Heart left ventricle (tissue), 16 donors: ENCODE measurements around the gene TMBIM4. TPM values are rescaled to one million over a fixed set of nuclear protein-coding genes. Genes with fewer than 3 reads are reported as not detected.
A peak's percentile ranks its signal among the peaks of the same experiment; 100 is the strongest.

Experiments
- ATAC-seq, 4 donors: fragments of 200-7000 bp; cut with Tn5 transposase; one replicate each; pipeline ENCODE4 v1.9.1; 2020 to 2022; ENCODE audit warnings: moderate library complexity in 4 of 4, mild to moderate bottlenecking in 3 of 4, moderate number of reproducible peaks in 1 of 4
- DNase-seq, 5 donors: peaks; one replicate each; pipeline ENCODE4 v3.0.0-alpha.2; 2020
- H3K27ac ChIP-seq, 12 donors: fragments of 200-600 bp; sonication (generic) in 4 of 12; one replicate each; pipeline versions ENCODE4 v1.5.0 to v1.8.0; 2016 to 2022; ENCODE audit warnings: mild to moderate bottlenecking in 2 of 12
- H3K27me3 ChIP-seq, 9 donors: fragments of 200-600 bp; sonication (generic) in 2 of 9; one replicate each; pipeline versions ENCODE4 v1.5.1 to v1.8.0; 2016 to 2022; ENCODE audit warnings: mild to moderate bottlenecking in 3 of 9
- H3K36me3 ChIP-seq, 9 donors: fragments of 200-600 bp; sonication (generic) in 2 of 9; one replicate each; pipeline versions ENCODE4 v1.5.0 to v1.8.0; 2018 to 2022; ENCODE audit warnings: mild to moderate bottlenecking in 2 of 9
- H3K4me1 ChIP-seq, 12 donors: fragments of 200-600 bp; sonication (generic) in 4 of 12; one replicate each; pipeline versions ENCODE4 v1.5.0 to v1.8.0; 2016 to 2022; ENCODE audit warnings: mild to moderate bottlenecking in 3 of 12
- H3K4me3 ChIP-seq, 12 donors: fragments of 200-600 bp; sonication (generic) in 4 of 12; one replicate each; pipeline versions ENCODE4 v1.5.0 to v1.8.0; 2017 to 2022; ENCODE audit warnings: mild to moderate bottlenecking in 9 of 12, moderate library complexity in 4 of 12
- H3K9me3 ChIP-seq, 12 donors: fragments of 200-600 bp; sonication (generic) in 4 of 12; one replicate each; pipeline versions ENCODE4 v1.5.0 to v1.8.0; 2016 to 2022; ENCODE audit warnings: mild to moderate bottlenecking in 1 of 12
- CTCF ChIP-seq, 12 donors: fragments of 200-600 bp; sonication (generic) in 4 of 12; IDR thresholded peaks; one replicate each; pipeline versions ENCODE4 v1.5.0 to v1.8.0; 2018 to 2022; ENCODE audit warnings: antibody characterized with exemption in 12 of 12, mild to moderate bottlenecking in 5 of 12
- POLR2A ChIP-seq, 2 donors: fragments of 450-650 bp; IDR thresholded peaks; one replicate each; pipeline ENCODE4 v1.6.1; 2017; ENCODE audit warnings: antibody characterized with exemption in 2 of 2, mild to moderate bottlenecking in 2 of 2, moderate library complexity in 2 of 2
- WGBS, 4 donors: extraction: QIAGEN DNeasy Blood & Tissue Kit in 2 of 4; methylation state at CpG; one replicate each; pipeline versions ENCODE4 v1.1.5 to v1.1.7; 2013 to 2018; 5-methylcytosine and 5-hydroxymethylcytosine counted together
- intact Hi-C, 10 donors: fragments of 100-400 bp; cut with DNase I; formaldehyde crosslinking; loops; one replicate each; pipeline versions ENCODE4 v1.11.1 to v1.14.2; 2022
- polyA plus RNA-seq, 2 donors: library from polyadenylated mRNA; stranded (reverse); fragments of 200-250 nt; gene quantifications; one replicate each; pipeline ENCODE4 v1.2.3, GENCODE V29; 2013
- total RNA-seq, 9 donors: library from RNA; depleted of rRNA in 2 of 9; stranded (reverse); fragments of >200 nt in 2 of 9; fragmentation: NEBNext Ultra II Directional in 3 of 9; extraction: Animal tissue kit (Norgen Biotek cat#: 25700) in 3 of 9; gene quantifications; one replicate each; pipeline versions ENCODE4 v1.1.0 to v1.2.4, GENCODE V29; 2016 to 2023
- donor health status: ischemic (EF 13 %, LVEDD 7.1; RV severe dilation, severe dysfunction).
- donor health status: healthy with polysubstance abuse.
- donor health status: DM: no; HTN: yes; CAD: no.
- donor health status: DM: no; HTN: no; CAD: no.
- donor health status: ischemic (EF 25% LVEDD 6.9; RV normal size, moderate dysfunction).
- donor health status: ischemic (EF 25% LVEDD 5.7; RV mildly dilated, moderate dysfunction).
- donor health status: healthy.
- donor health status: DM: yes; HTN: yes; CAD: no.
- donor health status: ischemic (EF 35%, LVEDD 5.7; RV mildly dilated, moderate dysfunction).
- donor health status: nonischemic (EF 11% LVEDD 7.7; RV severe dilation, severe dysfunction).
- donor health status: DM: yes; HTN: yes; CAD: no.
- donor health status: PGD.
- donor health status: ischemic (EF 29% LVEDD 5.4; RV normal size, mild dysfunction).
- donor health status: nonischemic (EF 23%, LVEDD 6.1; RV moderate dilation, normal function).

TMBIM4 gene
- total and polyA plus RNA-seq, 11 donors: 52.2 to 131 (median 86.2) TPM

- Histone ChIP-seq H3K27ac (peak overlapping the region in 1 of 12 donors; percentile 11), H3K4me1 (peaks cover 0 to 40% (median 27%) of the 10 kb centered on the region in 12 donors), H3K9me3 (no peaks in the 10 kb centered on the region), H3K36me3 (peaks cover 0 to 63% (median 56%) of the 10 kb centered on the region in 9 donors), H3K4me3 (no peak overlapping the region), H3K27me3 (no peaks in the 10 kb centered on the region)
- WGBS, 4 donors: 21 to 42% (median 35%) methylated on average over 1 of the region's 1 CpG
- TF ChIP-seq CTCF (IDR thresholded peaks at IDR 0.05) (no peak), POLR2A (IDR thresholded peaks at IDR 0.05) (no peak)
- ATAC-seq (no peak), DNase-seq (no peak)
- intact Hi-C loops: loop anchor here in 1 of 10 donors (10.0 kb wide), 1 partner anchor 277 kb away; no protein-coding TSS in a partner anchor
These were observed 42.1 kb downstream of the TMBIM4 start for GRCh38 chr12:66127650-66128049.

GRCh38 chr12:66120477-66120876 lies 49.3 kb downstream of the TMBIM4 start:
- H3K27ac ChIP-seq: no peak overlapping the region
- H3K9me3 ChIP-seq: no peaks in the 10 kb centered on the region
- H3K27me3 ChIP-seq: no peaks in the 10 kb centered on the region
- no peaks in the 10 kb centered on the region for H3K4me1 ChIP-seq
- H3K4me3 ChIP-seq: no peak overlapping the region
- peaks cover 0 to 55% (median 49%) of the 10 kb centered on the region in 9 donors for H3K36me3 ChIP-seq
- 78 to 84% (median 80%) methylated on average over 1 of the region's 1 CpG for WGBS, 4 donors
- no peak for DNase-seq
- ATAC-seq: no peak
- intact Hi-C loops: loop anchor here in 1 of 10 donors (10.0 kb wide), 1 partner anchor 284 kb away; no protein-coding TSS in a partner anchor
- TF ChIP-seq POLR2A (IDR thresholded peaks at IDR 0.05) (no peak), CTCF (IDR thresholded peaks at IDR 0.05) (no peak)

GRCh38 chr12:66119870-66120241 lies 49.9 kb downstream of the TMBIM4 start:
- no peak for TF ChIP-seq POLR2A (IDR thresholded peaks at IDR 0.05)
- no peak for TF ChIP-seq CTCF (IDR thresholded peaks at IDR 0.05)
- H3K36me3 ChIP-seq: peaks cover 0 to 49% (median 42%) of the 10 kb centered on the region in 9 donors
- H3K9me3 ChIP-seq: no peaks in the 10 kb centered on the region
- intact Hi-C loops: loop anchor here in 2 of 10 donors (10.0 kb wide), 2 partner anchors 285 to 1225 kb away; no protein-coding TSS in a partner anchor
- H3K27ac ChIP-seq: no peak overlapping the region
- ATAC-seq: no peak
- 96 to 98% (median 97%) methylated on average over 1 of the region's 1 CpG for WGBS, 4 donors
- no peaks in the 10 kb centered on the region for H3K27me3 ChIP-seq
- H3K4me1 ChIP-seq: no peaks in the 10 kb centered on the region
- DNase-seq: no peak
- no peak overlapping the region for H3K4me3 ChIP-seq

- ATAC-seq (no peak), DNase-seq (no peak)
- 82 to 90% (median 89%) methylated on average over 2 of the region's 2 CpGs for WGBS, 4 donors
- H3K27me3 ChIP-seq: no peaks in the 10 kb centered on the region
- H3K9me3 ChIP-seq: no peaks in the 10 kb centered on the region
- intact Hi-C loops: loop anchor here in 1 of 10 donors (10.0 kb wide), 1 partner anchor 1225 kb away; no protein-coding TSS in a partner anchor
- H3K27ac ChIP-seq: no peak overlapping the region
- H3K4me1 ChIP-seq: no peaks in the 10 kb centered on the region
- no peak overlapping the region for H3K4me3 ChIP-seq
- TF ChIP-seq POLR2A (IDR thresholded peaks at IDR 0.05): no peak
- no peak for TF ChIP-seq CTCF (IDR thresholded peaks at IDR 0.05)
- H3K36me3 ChIP-seq: peaks cover 0 to 44% (median 37%) of the 10 kb centered on the region in 9 donors
These were observed 50.4 kb downstream of the TMBIM4 start for GRCh38 chr12:66119229-66119869.
